Ammon's horn (tissue), 1 donor: ENCODE results near the gene OR2S2.
"Not testable (repeated sequence)": the region's sequence is repeated elsewhere in the genome, so short reads cannot be mapped to it uniquely, and the experiment has no call there.

Source experiments
- DNase-seq: peaks from one replicate; pipeline ENCODE4 v3.0.0-alpha.2; 2016; ENCODE audit warnings: low spot score

The OR2S2 gene

DNA sequence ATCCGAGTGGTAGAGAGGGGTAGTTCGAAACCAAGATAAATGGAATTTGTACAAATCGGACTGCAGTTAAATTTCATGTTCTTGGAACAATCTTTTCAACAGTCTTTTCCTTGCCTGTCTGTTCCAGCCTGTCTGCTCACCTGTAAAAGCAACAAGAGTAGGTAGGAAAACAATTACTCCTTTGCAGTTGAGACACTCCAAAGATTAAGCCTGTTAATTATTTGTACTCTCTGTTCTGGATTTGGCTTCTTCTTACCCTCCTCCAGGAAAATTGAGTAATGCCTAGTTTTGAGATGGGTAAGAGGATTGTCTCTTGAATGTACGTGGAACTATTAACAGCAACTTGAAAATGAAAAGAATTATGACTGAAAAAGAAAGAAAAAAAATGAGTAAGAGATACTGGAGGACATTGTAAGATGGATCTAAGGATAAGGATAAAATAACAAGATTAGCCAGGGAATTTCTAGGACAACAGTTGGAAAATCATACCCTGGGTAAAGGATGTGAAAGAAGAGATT lies 24.3 kb downstream of the OR2S2 start:
- DNase-seq: no peak

DNA sequence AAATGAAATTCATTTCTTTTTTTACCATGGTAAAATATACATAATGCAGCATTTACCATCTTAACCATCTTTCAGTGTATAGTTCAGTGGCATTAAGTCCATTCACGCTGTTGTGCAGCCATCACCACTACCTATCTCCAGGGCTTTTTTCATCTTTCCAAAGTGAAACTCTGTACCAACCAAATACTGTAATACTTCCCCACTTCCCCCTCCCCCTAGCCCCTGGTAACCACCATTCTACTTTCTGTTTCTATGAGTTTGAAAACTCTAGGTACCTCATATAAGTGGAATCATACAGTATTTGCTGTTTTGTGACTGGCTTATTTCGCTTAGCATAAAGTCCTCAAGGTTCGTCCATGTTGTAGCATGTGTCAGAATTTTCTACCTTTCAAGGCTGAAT lies 25.2 kb downstream of the OR2S2 start:
- no peak for DNase-seq

DNA sequence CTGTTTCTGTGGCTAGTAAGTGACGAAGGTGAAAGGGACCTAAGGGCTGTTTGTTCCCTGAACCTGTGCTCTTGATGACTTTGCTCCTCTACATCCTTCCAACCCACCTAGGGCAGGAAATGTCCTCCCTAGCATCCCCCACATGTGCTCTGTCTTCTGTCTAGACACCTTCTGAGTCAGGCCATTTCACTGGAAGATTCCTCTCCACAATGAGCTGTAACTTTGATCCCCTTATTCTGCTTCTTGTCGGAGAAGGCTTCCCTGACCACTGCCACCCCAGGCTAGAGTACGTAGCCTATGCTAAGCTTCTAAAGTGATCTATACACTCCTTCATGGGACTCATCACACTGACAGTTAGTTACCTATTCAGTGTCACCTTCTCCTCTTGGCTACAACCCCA lies 27.0 kb downstream of the OR2S2 start:
- no peak for DNase-seq

DNA sequence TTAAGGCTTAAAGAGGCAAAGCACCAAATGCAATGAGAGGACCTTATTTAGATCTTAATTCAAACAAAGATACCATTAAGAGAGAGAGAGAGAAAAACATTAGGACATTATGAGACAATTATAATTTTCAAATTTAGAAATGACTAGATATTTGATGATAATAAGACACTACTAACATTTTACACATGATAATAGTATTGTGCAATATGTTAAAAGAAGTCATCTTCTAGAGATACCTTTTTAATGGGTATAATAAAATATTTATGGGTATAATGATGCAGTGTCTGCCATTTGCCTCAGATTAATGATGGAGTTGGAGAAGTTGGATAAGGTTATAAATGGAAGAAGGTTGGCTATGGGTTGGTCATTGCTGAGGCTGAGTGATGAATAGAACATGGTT lies 27.4 kb downstream of the OR2S2 start:
- no peak for DNase-seq

DNA sequence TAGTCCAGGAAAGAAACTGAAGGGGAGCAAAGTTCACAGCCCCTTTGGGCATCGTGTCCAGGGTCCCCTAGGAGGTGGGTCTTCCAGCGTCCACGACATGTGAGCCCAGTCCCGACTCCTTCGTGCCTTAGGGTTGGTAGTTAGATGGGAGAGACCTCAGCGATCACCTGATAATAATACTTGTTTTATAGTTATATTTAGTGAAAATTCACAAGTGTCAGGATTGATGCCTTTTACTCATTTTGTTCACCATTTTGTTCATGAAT lies 28.6 kb downstream of the OR2S2 start:
- DNase-seq: no peak

DNA sequence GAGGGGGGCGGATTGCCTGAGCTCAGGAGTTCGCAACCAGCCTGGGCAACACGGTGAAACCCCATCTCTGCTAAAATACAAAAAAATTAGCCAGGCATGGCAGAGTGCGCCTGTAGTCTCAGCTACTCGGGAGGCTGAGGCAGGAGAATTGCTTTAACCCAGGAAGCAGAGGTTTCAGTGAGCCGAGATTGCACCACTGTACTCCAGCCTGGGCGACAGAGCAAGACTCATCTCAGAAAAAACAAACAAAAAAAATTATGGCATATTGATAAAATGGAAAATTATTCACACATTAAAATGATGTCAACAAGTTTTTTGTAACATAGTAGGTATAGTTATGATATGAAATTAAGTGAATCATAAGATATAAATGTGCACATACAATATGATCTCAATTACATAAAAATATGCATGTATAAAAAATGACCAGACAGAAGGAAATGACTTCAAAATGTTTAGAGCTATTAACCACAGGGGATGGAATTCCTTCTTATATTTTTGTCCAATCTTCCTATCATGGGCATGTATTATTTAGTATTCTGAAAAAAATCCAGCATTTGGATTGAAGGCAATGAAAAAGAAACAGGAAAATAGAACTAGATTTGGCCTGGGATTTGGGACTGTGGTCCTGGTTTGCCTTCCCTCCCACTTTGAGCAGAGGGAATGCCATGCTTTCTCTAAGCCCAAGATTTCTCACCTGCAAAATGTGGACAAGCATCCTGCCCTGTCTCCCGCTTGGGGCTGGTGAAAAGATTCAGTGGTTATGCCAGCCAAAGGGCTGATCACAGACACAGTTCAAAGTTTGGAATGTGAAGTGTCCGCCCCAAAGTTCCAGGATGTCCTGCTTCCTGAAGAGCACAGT lies 29.1 kb downstream of the OR2S2 start:
- DNase-seq: no peak

DNA sequence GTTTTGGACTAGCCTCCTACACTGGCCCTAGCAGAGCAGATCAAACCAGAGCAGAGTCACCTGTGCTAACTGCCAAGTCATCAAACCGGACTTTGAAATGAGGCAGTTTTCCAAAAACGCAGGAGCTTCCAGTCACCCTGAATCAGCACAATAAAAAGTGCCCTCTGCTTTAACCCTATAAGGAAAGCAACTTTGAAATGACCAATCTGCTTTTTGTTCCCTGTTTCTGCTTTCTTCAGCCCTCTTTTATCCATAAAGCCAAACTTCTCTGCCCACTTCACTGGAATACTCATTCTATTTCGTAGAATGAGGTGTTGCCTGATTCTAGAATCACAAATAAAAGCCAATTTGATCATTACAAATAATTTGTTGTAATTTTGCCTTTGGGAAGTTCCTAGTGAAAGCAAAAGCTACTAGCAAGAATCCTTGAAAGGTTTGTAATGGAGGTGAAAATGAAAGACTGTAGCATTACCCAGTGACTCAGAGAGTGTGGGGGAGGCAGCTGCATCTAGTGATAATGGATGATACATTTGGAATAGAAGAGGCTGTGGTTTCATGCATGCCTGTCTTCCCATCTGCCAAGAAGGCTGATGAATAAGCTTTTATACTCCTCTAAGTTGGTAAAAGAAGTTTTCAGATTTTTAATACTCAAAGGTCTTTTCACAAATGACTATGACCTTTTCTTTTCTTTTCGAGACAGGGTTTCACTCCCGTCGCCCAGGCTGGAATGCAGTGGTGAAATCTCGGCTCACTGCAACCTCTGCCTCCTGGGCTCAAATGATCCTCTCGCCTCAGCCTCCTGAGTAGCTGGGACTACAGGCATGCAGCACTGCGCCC lies 33.8 kb downstream of the OR2S2 start:
- DNase-seq: peak; percentile 67

DNA sequence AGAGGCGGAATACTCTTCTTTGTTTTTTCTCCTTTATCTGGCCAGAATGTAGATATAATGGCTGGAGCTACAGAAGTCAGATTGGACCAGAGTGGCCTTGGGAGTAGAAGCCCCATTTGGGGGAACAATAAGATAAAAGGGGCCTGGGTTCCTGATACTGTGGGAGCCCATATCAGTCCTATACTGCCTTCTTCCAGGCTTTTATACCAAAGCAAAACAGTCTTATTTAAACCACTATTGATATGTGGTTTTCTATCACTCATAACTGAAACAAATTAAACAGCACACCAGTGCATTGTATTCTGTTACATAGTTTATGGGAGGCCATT lies 34.4 kb downstream of the OR2S2 start:
- no peak for DNase-seq

DNA sequence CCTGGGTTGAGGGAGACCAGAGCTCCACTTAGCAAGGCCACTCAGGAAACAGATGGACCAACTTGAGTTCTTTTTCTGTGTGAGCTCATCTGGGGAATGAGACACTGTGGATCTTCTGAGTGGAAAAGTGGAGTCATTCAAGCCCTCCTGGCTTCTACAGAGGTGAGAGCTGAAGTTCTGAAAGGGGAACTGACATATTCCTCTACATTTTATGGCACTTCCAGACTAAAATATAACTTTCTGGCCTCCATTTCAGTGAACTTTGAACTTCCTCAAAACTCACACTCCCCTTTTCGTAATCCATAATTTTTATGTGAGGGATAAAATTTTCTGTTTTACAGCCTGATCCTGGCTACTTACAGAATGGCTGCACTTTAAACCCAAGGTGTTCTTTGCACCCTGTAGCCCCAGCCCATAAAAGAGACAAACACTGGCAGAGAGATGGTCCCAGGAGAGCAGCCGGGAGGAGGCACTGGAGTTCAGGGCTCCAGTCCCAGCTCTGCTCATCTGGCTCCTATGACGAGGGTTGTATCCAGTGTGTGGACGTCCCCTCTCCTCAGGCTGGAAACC lies 37.8 kb downstream of the OR2S2 start:
- no peak for DNase-seq

DNA sequence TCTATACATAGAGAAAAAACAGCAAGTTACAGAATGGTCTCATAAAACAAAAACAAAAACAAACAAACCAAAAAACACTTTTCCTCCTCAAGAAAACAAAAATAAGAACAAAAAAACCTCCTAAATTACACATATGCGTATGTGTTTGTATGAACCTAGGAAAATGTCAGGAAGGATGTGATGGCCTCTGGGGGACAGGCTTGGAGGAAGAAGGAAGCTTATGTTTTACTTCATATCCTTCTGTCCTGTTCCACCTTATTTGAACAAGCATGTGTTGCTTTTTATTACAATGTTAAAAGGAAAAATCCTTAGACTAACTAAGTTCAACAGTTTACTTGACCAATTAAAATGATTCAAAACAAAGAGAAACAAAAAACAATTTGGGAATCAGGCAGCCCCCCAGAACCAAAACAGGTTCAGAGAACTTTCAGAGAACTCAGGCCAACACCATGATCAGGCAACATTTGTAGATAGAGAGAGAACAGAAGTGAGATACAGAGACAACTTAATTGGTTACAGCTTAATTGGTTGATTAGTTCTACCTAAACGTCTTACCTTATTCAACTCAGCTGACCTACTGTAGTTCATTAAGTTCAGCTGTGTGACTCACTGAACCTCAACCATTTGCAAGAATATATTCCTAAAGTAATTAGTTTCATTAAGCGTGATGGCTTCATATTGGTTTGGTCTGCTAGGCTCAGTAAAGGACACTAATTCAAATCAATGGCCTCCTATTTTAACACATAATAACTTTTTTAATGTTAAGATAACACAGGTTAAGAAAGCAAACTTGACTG lies 38.5 kb downstream of the OR2S2 start:
- DNase-seq: no peak

DNA sequence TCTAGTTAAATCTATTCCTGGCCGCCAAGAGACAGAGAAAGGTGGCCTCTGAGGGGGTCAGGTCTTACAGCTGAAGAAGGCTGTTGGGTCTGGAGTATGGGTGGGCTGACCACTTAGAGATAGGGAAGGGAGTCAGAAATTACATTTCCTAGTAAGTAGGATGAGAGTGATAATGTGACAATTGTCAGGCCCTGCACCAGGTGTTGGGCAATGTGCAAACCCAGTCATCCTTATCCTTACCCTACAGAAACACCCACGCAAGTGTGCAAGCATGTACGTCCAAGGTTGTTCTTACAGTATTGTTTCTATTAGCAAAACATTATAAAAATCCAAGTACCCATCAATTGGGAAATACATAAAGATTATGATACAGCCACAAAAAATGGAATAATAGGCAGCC lies 39.2 kb downstream of the OR2S2 start:
- DNase-seq: no peak

DNA sequence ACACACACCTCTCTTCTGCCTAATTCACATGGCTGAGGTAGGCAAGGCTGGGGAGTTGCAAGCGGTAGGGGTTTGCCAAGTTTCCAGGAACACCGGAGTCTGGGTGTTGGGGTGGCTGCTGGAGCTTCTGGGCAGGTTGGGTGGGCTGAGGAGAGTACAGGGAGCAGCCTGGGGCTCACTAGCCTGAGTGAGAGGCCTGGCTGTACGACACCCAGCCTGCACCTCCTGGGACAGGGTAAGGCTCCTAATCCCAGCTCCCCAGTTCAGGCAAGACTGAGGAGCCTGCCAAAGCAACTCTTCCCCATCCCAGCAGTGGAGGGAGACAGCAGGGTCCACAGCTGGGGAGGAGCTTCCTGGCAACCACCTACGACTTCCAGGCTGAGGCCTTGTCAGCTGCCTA lies 40.7 kb downstream of the OR2S2 start:
- no peak for DNase-seq

DNA sequence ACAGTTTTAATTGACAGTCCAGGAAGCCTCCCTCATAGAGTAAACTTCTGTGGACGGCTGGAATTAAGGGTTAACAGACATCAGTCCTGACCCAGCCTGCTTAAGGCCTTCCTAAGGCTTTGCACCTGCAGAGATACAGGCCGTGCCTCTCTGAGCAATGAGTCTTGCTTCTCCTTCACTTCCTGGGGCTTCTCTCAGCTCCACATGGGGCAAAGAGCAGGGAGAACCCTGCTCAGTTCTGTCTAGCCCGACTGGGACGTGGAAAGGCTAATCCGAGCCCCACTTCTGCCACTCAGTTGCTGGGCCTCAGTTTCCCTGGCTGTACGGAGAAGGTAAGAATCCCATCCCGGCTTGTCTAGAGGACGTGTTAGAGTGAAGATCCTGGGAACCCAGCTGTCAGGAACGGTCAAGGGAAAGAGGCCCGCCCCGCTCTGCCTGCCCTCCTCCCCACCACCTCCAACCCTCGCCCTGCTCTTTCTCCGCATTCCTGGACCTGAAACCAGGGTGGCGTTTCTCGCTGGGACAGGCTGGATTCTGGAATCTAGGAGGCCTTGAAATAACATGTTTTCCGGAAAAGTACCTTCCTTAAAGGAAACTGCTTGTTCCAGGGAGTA lies 42.2 kb downstream of the OR2S2 start:
- DNase-seq: no peak

DNA sequence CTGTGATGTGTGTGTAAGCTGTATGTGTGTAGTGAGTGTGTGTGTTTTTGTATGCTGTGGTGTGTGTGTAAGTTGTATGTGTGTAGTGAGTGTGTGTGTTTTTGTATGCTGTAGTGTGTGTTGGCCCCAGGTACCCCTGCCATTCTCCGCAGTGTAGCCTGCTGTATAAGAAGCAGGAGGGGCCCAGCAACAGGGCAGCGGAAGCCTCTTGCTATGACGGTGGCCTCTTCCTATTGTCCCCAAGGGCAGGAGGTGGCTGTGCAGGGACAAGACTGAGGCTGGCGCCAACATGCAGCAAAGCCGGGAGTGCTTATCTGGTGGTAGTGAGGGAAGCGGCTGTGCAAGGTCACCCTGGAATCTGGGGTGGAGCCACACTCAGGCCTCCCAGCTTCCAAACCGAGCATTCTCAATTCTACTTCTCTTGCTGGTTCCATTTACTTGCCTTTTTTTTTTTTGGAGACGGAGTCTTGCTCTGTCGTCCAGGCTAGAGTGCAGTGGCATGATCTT lies 43.6 kb downstream of the OR2S2 start:
- DNase-seq: no peak

DNA sequence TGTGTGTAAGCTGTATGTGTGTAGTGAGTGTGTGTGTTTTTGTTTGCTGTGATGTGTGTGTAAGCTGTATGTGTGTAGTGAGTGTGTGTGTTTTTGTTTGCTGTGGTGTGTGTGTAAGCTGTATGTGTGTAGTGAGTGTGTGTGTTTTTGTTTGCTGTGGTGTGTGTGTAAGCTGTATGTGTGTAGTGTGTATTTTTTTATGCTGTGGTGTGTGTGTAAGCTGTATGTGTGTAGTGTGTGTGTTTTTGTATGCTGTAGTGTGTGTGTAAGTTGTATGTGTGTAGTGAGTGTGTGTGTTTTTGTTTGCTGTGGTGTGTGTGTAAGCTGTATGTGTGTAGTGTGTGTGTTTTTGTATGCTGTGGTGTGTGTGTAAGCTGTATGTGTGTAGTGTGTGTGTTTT lies 44.5 kb downstream of the OR2S2 start:
- not testable (repeated sequence) for DNase-seq

DNA sequence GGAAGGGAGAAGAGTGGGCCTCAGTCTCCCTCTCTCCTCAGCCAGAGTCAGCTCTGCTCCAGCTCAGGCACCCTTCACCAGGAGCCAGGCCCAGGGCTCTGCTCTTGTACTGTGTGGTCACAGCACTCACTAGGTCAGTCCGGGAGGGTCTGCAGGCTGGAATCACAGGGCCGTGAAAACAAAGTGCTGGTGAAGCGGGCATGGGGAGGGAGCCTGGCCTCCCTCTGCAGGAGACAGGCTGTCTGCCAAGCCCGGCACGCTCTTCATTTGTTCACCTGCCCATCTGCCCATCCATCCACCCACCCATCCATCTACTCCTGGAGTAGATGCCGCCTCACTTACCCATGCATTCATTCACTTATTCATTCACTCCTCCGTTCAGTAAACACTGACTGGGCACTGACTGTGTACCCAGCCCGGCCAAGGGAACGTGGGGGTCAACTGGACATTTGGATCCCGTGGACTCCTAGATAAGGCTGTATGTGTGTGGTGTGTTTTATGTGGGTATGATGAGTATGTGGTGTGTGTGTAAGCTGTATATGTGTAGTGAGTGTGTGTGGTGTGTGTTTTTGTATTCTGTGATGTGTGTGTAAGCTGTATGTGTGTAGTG lies 45.1 kb downstream of the OR2S2 start:
- no peak for DNase-seq

DNA sequence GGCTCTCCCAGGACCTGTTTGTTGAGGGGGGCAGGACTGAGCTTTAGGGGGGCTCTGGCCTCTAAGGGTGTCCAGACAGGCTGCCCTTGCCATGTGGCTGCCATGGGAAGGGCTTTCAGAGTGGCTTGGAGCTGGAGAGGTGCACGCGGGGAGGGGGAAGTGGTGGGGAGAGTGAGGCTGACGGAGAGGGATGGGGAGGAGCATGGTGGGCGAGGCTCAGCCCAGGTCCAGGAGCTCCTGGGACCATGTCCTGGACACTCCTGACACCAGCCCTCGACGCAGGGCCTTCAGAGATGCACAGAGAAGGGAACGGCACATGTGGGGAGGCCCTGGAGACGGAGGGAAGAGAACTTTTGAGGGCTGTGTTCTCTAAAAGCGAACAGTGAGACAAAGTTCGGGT lies 46.3 kb downstream of the OR2S2 start:
- DNase-seq: no peak

DNA sequence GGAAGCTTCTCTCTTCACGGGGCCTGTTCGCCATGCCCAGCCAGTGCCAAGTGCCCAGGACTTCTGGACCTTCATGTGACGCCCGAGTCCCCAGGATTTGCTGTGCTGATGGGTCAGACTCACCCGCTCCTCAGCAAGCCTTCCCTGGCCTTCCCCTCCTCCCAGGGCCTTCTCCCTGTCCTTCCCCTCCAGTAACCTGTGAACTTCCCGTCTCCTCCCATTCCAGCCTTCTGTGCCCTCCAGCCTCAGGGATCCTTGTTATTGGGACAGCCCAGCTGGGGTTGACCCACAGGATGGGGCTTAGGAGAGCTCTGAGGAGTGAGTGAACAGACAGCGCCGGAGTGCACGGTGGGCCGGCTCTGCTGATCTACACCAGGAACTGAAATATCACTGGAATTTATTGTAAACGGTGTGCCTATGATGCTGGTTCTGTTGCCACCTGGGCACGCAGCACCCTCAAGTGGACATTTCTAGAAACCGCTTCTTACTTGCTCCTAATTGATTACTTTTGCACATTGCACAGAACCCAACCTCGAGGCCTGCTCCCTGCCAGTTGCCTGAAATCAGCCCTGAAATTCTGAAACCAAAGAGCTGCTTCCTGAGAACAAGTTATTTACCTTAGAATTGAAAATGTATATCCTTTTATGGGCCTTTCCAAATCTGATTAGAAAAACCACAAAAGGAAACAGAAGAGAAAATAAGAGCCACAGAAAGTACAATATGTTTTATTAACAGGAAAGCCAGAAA lies 47.2 kb downstream of the OR2S2 start:
- DNase-seq: no peak

DNA sequence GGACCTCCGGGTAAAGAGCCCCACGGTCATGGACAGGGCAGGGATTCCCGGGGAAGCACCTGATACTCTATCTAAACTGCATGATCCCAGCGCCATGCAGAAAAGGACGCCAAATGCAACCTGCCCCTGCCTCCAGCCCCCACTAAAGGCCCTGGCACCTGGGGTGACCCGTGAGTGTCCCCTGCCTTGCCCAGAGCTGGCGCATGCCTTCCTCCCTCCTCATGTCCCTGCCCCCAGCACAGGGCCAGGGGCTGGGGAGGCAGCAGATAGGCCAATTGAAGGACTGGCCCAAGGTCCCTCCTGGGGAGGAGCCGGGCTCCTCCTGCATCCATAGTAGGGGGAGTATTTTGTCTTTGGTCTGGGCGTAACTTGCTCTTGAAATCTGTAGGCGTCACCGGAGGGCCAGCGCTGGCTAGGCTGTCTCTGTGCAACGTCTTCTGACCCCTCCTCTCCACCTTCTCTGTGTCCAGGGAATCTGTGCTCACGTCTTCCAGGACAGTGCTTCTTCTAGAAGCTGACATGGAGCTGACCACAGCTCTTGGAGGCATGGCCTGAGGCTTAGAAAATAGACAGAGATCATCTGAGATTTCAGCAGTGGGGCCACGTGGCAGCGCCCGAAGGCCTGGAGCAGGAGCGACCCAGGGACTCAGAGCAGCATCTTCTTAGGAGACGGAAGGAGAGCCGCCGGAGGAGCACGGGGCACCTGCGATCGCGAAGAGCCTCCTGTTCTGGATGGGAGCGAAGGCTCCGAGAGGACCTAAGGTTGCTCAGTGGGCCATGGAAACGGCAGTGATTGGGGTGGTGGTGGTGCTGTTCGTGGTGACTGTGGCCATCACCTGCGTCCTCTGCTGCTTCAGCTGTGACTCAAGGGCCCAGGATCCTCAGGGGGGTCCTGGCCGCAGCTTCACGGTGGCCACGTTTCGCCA lies 48.0 kb downstream of the OR2S2 start:
- DNase-seq: no peak
